SU-DHL-6 (cell line): ENCODE data around the gene CADM1.

Experiments
- H2AFZ ChIP-seq: fragments of 200-600 bp; sonication (generic); 2 replicates; pipeline ENCODE4 v1.6.1; 2014; ENCODE audit warnings: low read depth, mild to moderate bottlenecking, moderate library complexity, mixed read lengths, antibody characterized with exemption, low read length; ENCODE audit not compliant: severe bottlenecking
- H3F3A ChIP-seq: fragments of 200-600 bp; shearing (Covaris generic); 2 replicates; pipeline ENCODE4 v1.6.0; 2016; ENCODE audit warnings: antibody characterized with exemption, mild to moderate bottlenecking; ENCODE audit not compliant: insufficient read depth
- H3K27ac ChIP-seq: fragments of 200-600 bp; sonication (generic); 2 replicates; pipeline ENCODE4 v1.5.1; 2016; ENCODE audit warnings: low read depth, mild to moderate bottlenecking, low read length, moderate library complexity, mixed read lengths
- H3K27me3 ChIP-seq: fragments of 200-600 bp; sonication (generic), shearing (Covaris generic); 2 replicates; pipeline ENCODE4 v1.6.0; 2014; ENCODE audit warnings: mild to moderate bottlenecking, low read length
- H3K36me3 ChIP-seq: fragments of 200-600 bp; sonication (generic); 2 replicates; pipeline ENCODE4 v1.6.1; 2014; ENCODE audit warnings: mild to moderate bottlenecking, low read length, mixed read lengths
- H3K4me2 ChIP-seq: fragments of 300-600, 200-600 bp; shearing (Covaris generic), sonication (generic); 2 replicates; pipeline ENCODE4 v1.6.0; 2014; ENCODE audit warnings: low read length, low read depth, mild to moderate bottlenecking; ENCODE audit not compliant: poor library complexity, severe bottlenecking
- H3K4me3 ChIP-seq: fragments of 200-600 bp; sonication (generic); 2 replicates; pipeline ENCODE4 v1.5.1; 2014; ENCODE audit warnings: antibody characterized with exemption, low read length, mild to moderate bottlenecking, mixed read lengths; ENCODE audit not compliant: insufficient read depth, poor library complexity, severe bottlenecking
- H3K79me2 ChIP-seq: fragments of 200-600 bp; sonication (generic); 2 replicates; pipeline ENCODE4 v1.6.1; 2014; ENCODE audit warnings: mild to moderate bottlenecking, low read length, moderate library complexity; ENCODE audit not compliant: insufficient read depth
- H3K9ac ChIP-seq: fragments of 200-600 bp; sonication (generic); 2 replicates; pipeline ENCODE4 v1.7.0; 2014; ENCODE audit warnings: mild to moderate bottlenecking, low read length
- H3K9me2 ChIP-seq: fragments of 200-600 bp; sonication (generic); replicated peaks from 2 replicates; pipeline ENCODE4 v1.6.1; 2014; ENCODE audit warnings: low read length; ENCODE audit not compliant: insufficient read depth
- H3K9me3 ChIP-seq: fragments of 200-600 bp; sonication (generic); 2 replicates; pipeline ENCODE4 v1.6.1; 2014; ENCODE audit warnings: low read length, mixed read lengths; ENCODE audit not compliant: insufficient read depth
- H4K20me1 ChIP-seq: fragments of 200-600 bp; sonication (generic); 2 replicates; pipeline ENCODE4 v1.6.1; 2014; ENCODE audit warnings: low read depth, mild to moderate bottlenecking, antibody characterized with exemption, low read length, moderate library complexity, mixed read lengths
- CTCF ChIP-seq: fragments of 200-600 bp; sonication (generic); IDR thresholded peaks from one replicate; pipeline ENCODE4 v1.5.1; 2017; ENCODE audit warnings: antibody characterized with exemption, mild to moderate bottlenecking, low read length, moderate library complexity; ENCODE audit not compliant: insufficient read depth, poor library complexity, severe bottlenecking
- EZH2phosphoT487 ChIP-seq: fragments of 200-600 bp; sonication (generic), shearing (Covaris generic); conservative IDR thresholded peaks from 2 replicates; pipeline ENCODE4 v1.6.1; 2018; ENCODE audit warnings: mild to moderate bottlenecking, antibody characterized with exemption, low read length, moderate library complexity, mixed read lengths

CADM1 gene

GRCh38 chr11:115247953-115248352, 256.3 kb downstream of the CADM1 start:
- Histone ChIP-seq H3K27ac (no peak overlapping the region), H2AFZ (no peak overlapping the region), H3K9ac (no peak overlapping the region), H3K36me3 (no peaks in the 10 kb centered on the region), H3F3A (no peaks in the 10 kb centered on the region), H3K27me3 (no peaks in the 10 kb centered on the region), H3K4me2 (no peak overlapping the region), H4K20me1 (no peaks in the 10 kb centered on the region), H3K79me2 (no peaks in the 10 kb centered on the region), H3K9me2 (no peaks in the 10 kb centered on the region), H3K4me3 (no peak overlapping the region), H3K9me3 (no peaks in the 10 kb centered on the region)
- no peak for TF ChIP-seq CTCF
- TF ChIP-seq EZH2phosphoT487, result no peak

GRCh38 chr11:115247361-115247760, 256.9 kb downstream of the CADM1 start:
- Histone ChIP-seq H3K27me3 (no peaks in the 10 kb centered on the region), H2AFZ (no peak overlapping the region), H3K36me3 (no peaks in the 10 kb centered on the region), H3F3A (no peaks in the 10 kb centered on the region), H3K4me3 (no peak overlapping the region), H3K9me3 (no peaks in the 10 kb centered on the region), H3K27ac (no peak overlapping the region), H3K79me2 (no peaks in the 10 kb centered on the region), H4K20me1 (no peaks in the 10 kb centered on the region), H3K9me2 (no peaks in the 10 kb centered on the region), H3K9ac (no peak overlapping the region), H3K4me2 (no peak overlapping the region)
- TF ChIP-seq EZH2phosphoT487, result no peak
- no peak for TF ChIP-seq CTCF

GRCh38 chr11:115244758-115245157, 259.5 kb downstream of the CADM1 start:
- Histone ChIP-seq H3K36me3 (no peaks in the 10 kb centered on the region), H3K4me2 (no peak overlapping the region), H3K9ac (no peak overlapping the region), H3K27me3 (no peaks in the 10 kb centered on the region), H3K4me3 (no peak overlapping the region), H3K9me2 (no peaks in the 10 kb centered on the region), H2AFZ (no peak overlapping the region), H3K79me2 (no peaks in the 10 kb centered on the region), H3K9me3 (no peaks in the 10 kb centered on the region), H3K27ac (no peak overlapping the region), H3F3A (no peaks in the 10 kb centered on the region), H4K20me1 (no peaks in the 10 kb centered on the region)
- TF ChIP-seq CTCF (no peak), EZH2phosphoT487 (no peak)
